GM12878 (cell line): ENCODE measurements around the gene AKAP12. TPM values are rescaled to one million over a fixed set of nuclear protein-coding genes. Genes with fewer than 3 reads are reported as not detected.

Source experiments
- polyA plus RNA-seq, 11 experiments: library from polyadenylated mRNA; depleted of rRNA in 4 of 11; unstranded in 6 of 11; stranded (reverse) in 5 of 11; fragments of >200 nt; fragmentation: Nextera tagmentation in 4 of 11; fragmentation: Illumina TruSeq in 1 of 11; extraction: Ambion mirVana in 4 of 11; extraction: Trizol in 1 of 11; gene quantifications; 1 replicate in 1 of 11; 2 replicates in 10 of 11; pipeline versions ENCODE4 v1.2.1 to v1.2.3, GENCODE V29; 2011 to 2016; ENCODE audit warnings: inconsistent platforms in 2 of 11, missing spikeins in 2 of 11, low read depth in 1 of 11
- small RNA-seq: library from RNA; depleted of rRNA; stranded (forward); fragments of <200 nt; gene quantifications from one replicate; pipeline ENCODE3, GENCODE V24; 2014
- total RNA-seq, 4 experiments: library from RNA; depleted of rRNA in 3 of 4; stranded (reverse); fragments of >200 nt in 3 of 4; fragmentation: Illumina TruSeq in 1 of 4; extraction: Trizol in 1 of 4; gene quantifications; 2 replicates each; pipeline versions ENCODE4 v1.2.1 to v1.2.3, GENCODE V29; 2013 to 2021

AKAP12 gene
- total and polyA plus RNA-seq, 10 of the 15 experiments (the other 5 are each of a cell fraction or from before 2014, with no cell fraction given), result under 0.01 to 0.72 (median 0.06) TPM; not detected in 4

Small RNA genes lying within 50 kb of the gene (small RNA-seq; reads per million reads assigned to genes)
- gene RF00019 (not detected), gene RNU6-1247P (not detected), gene RNU6-300P (not detected), gene RNY4P20 (2.5 reads per million, percentile 70 among the genes with 10 or more reads in this experiment)

Other genes starting within 250 kb of the AKAP12 start
- 17.6 and 20.9 TPM in 2 replicates for gene ZBTB2, start 151.6 kb downstream of the AKAP12 start, total RNA-seq (2014; rRNA removed)
- 16.5 and 18.6 TPM in 2 replicates for gene ZBTB2, start 151.6 kb downstream of the AKAP12 start, total RNA-seq (2014; rRNA removed; fragmentation: Illumina TruSeq; extraction: Trizol)
- 14.5 and 14.7 TPM in 2 replicates for gene ZBTB2, start 151.6 kb downstream of the AKAP12 start, total RNA-seq (2021)
- gene ZBTB2, start 151.6 kb downstream of the AKAP12 start, polyA plus RNA-seq (2011; rRNA removed), result 19.4 and 20.9 TPM in 2 replicates
- gene ZBTB2, start 151.6 kb downstream of the AKAP12 start, polyA plus RNA-seq (2014; fragmentation: Illumina TruSeq; extraction: Trizol), result 21.9 and 23.5 TPM in 2 replicates
- 1 to 10 TPM; 4.2 to 5.4 TPM for gene ZBTB2, start 151.6 kb downstream of the AKAP12 start, polyA plus RNA-seq (2014; fragmentation: Nextera tagmentation; extraction: Ambion mirVana)
- 12.7 and 13.3 TPM in 2 replicates for gene ZBTB2, start 151.6 kb downstream of the AKAP12 start, polyA plus RNA-seq (2014; rRNA removed)
- 10 to 100 TPM; 14.4 to 15.4 TPM for gene ZBTB2, start 151.6 kb downstream of the AKAP12 start, polyA plus RNA-seq (2016; fragmentation: Nextera tagmentation; extraction: Ambion mirVana)
- gene RMND1, start 212.2 kb downstream of the AKAP12 start, total RNA-seq (2014; rRNA removed), result 18.3 and 23.5 TPM in 2 replicates
- 30.4 and 34.5 TPM in 2 replicates for gene RMND1, start 212.2 kb downstream of the AKAP12 start, total RNA-seq (2014; rRNA removed; fragmentation: Illumina TruSeq; extraction: Trizol)
- 14.2 and 18.3 TPM in 2 replicates for gene RMND1, start 212.2 kb downstream of the AKAP12 start, total RNA-seq (2021)
- gene RMND1, start 212.2 kb downstream of the AKAP12 start, polyA plus RNA-seq (2011; rRNA removed), result 15.9 and 24.3 TPM in 2 replicates
- 26.7 and 29.7 TPM in 2 replicates for gene RMND1, start 212.2 kb downstream of the AKAP12 start, polyA plus RNA-seq (2014; fragmentation: Illumina TruSeq; extraction: Trizol)
- gene RMND1, start 212.2 kb downstream of the AKAP12 start, polyA plus RNA-seq (2014; fragmentation: Nextera tagmentation; extraction: Ambion mirVana), result 10 to 100 TPM; 18.9 to 24.0 TPM
- 18.0 and 18.3 TPM in 2 replicates for gene RMND1, start 212.2 kb downstream of the AKAP12 start, polyA plus RNA-seq (2014; rRNA removed)
- 10 to 100 TPM; 28.3 to 32.2 TPM for gene RMND1, start 212.2 kb downstream of the AKAP12 start, polyA plus RNA-seq (2016; fragmentation: Nextera tagmentation; extraction: Ambion mirVana)